HUDEP-2 (cell line): Measurements from ENCODE around the gene ATP1B3.
A peak's percentile ranks its signal among the peaks of the same experiment; 100 is the strongest.

ENCODE experiments used
- DNase-seq, 76 experiments: peaks; one replicate each; lab custom pipeline; 2025; ENCODE audit not compliant: unreplicated experiment in 76 of 76; lab: John Stamatoyannopoulos, UW

ATP1B3 gene

GRCh38 chr3:141876381-141876890, at the start of gene ATP1B3:
Gene ATP1B3 (plus strand): TSS chr3:141876643. CDS start chr3:141876802, 159 bp downstream.
- DNase-seq, result peak in 75 of 76 experiments; percentile 2 to 83 (median 64)

GRCh38 chr3:141828487-141828886, 48.0 kb upstream of the ATP1B3 start:
- DNase-seq, result no peak

- DNase-seq, result no peak
Measured at GRCh38 chr3:141828890-141829289, 47.6 kb upstream of the ATP1B3 start.

- no peak for DNase-seq
Measured at GRCh38 chr3:141830508-141830907, 45.9 kb upstream of the ATP1B3 start.

GRCh38 chr3:141834292-141834691, 42.2 kb upstream of the ATP1B3 start:
- no peak for DNase-seq

GRCh38 chr3:141835557-141836229, 40.8 kb upstream of the ATP1B3 start:
- DNase-seq, result no peak

DNA sequence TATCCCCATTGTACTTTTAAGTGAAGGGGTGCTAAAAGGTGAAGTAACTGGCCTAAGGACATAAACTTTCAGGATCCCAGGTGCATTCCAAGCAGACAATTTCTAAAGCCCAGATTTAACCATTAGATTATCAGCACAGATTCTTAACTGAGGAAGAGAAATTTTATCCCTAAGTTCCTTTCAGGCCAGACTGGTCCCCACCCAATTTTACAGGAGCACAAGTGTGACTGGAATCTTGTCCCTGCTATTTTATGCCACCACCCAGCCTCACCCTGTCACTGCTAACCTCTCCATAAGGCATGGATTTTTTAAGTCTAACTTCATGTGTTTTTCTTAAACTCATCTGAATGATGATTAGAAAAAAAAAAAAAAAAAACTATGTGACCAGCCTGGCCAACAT, 37.1 kb upstream of the ATP1B3 start:
- no peak for DNase-seq

DNA sequence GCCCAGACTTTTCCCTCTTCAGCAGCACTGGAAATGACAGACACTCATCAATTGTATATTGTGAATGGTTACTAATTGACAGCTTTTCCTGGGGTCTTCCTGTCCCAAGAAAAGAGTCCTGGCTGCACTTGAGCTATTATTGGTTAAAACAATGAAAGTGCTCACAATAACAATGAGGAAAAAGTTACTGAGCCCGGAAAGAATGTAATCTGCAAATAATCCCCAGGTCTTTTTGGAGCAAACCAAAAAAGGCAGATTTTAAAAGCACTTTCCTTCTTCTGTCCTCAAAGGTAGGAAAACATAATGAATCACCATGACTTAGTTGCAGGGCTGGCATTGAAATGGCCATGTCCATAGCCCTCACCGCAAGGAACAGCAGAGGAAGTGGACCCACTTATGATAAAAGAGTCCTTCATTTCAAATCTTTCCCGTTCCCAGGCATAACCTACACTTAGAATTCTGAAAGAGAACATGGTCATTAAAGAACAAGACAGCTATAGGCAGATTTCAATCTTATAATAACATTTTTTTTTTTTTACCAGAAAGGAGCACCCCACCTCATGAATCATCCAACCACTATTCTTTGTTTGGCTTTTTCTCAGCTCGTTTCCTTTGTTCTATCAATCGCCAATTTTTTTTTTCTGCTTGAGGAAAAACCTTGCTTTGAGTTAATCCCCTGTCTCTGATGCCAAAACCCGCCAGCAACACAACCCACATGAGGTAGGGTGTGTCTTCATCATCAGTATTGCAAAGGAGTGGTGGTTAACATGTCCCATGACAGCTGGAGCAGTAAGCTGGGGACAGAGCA, 35.5 kb upstream of the ATP1B3 start:
- DNase-seq, result no peak

DNA sequence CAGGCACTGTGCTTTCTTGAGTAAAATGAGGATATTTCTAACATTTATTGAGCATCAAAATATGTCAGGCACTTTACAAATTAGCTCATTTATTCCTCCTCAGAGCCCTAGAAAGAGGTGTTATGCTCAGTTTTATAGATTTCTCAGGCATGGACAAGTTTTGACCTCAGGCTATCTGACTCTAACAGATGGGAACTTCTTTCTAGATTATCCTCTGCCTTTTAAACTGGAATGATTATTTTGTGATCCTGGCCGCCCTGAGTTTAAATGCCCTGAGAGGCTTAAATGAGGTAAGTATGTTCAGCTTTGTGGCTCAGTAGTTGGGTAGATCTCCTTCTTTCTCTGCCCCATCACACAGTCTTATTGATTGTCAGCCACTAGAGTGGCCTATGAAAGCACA, 32.3 kb upstream of the ATP1B3 start:
- DNase-seq, result peak in 1 of 76 experiments; percentile 9

DNA sequence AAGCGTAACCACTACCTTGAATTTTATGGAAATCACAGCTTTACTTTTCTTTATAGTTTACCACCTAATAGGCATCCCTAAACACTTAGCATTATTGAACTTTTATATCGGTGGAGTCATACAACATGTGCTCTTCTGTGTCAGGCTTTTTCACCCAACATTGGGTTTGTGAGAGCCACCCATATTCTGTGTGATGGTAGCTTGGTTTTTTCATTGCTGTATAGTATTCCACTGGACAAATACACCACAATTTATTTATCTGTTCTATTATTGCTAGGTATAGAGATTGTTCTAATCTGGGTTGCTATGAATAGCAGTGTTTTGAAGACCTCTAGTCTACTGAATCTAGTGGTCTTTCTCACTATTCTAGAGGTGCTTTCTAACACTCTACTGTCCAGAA, 31.6 kb upstream of the ATP1B3 start:
- DNase-seq, result no peak

- DNase-seq, result no peak
Measured at GRCh38 chr3:141845407-141846049, 30.9 kb upstream of the ATP1B3 start.

GRCh38 chr3:141846050-141846433, 30.4 kb upstream of the ATP1B3 start:
- DNase-seq, result no peak

- DNase-seq, result peak in 30 of 76 experiments; percentile 11 to 66 (median 28)
Measured at GRCh38 chr3:141848159-141848748, 28.2 kb upstream of the ATP1B3 start.

GRCh38 chr3:141849056-141849815, 27.2 kb upstream of the ATP1B3 start:
- peak; percentile 8 to 93 (median 76) for DNase-seq

DNA sequence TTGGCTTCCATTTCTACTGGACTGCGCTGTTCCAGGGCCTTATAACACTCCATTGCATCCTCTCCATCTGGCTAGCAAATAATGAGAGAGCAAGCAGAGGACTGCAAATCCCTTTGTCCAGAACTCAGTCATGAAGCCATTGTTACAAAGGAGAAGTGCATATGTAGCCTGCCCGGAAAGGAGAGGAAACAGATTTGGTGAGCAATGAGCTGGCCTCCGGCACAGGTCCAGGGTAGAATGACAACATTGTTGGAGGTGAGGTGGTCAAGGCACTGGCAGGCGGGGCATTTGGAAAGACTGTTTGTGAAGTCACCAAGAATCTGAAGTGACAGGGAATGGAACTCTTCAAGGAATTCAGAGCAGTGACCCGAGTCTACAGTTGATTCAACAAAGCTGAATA, 25.0 kb upstream of the ATP1B3 start:
- no peak for DNase-seq

- no peak for DNase-seq
Measured at GRCh38 chr3:141853081-141853601, 23.3 kb upstream of the ATP1B3 start.

DNA sequence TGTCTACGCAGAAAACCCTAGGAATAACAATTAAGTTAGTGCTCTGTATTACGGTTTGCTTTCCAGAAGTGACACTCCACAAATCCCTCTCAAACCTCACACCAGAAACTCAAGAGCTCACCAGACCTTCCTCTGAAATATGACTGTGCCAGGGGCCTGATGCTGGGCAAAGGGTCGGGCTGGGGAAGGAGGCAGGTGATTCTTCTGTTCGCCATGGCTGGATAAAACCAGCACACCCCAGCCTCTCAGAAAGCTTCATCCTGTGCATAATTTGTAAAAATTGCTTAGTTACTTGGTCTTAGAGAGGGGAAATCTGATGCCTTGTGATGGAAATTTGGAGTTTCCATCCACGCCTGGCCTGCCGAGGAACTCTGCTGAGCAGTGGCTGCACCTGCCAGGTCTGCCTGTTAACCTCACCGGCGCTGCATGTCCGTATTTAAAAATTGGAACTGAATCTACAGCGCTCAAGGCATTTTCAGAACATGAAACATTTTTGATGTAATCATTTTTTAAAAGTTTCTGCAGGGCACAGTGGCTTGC, 22.7 kb upstream of the ATP1B3 start:
- no peak for DNase-seq

DNA sequence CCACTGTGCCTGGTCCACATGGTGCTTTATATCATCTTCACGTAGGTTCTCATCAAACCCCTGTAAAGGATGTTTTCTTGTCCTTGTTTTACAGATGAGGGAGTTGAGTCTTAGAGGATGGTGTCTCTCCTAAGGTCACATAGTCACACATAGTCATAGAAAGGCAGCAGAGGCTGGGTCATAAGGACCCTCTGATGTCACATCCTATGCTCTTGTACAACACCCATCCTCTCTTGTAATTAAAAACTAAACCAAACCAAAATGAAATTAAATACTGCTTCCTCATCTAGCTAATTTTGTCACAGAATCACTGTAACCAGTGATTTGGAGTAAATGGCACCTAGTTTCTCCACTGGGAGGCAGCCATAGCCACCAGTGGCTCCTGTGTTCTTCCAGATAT, 21.8 kb upstream of the ATP1B3 start:
- DNase-seq, result no peak

- no peak for DNase-seq
Measured at GRCh38 chr3:141858312-141858711, 18.1 kb upstream of the ATP1B3 start.

- DNase-seq, result no peak
Measured at GRCh38 chr3:141859651-141860050, 16.8 kb upstream of the ATP1B3 start.
